GM12892 (cell line): ENCODE measurements around the gene KYAT1.

Experiments used
- POLR2A ChIP-seq: IDR thresholded peaks from 2 replicates; pipeline ENCODE4 v1.6.1; 2011; ENCODE audit warnings: low read depth, low read length, control low read depth
- POLR2AphosphoS5 ChIP-seq: IDR thresholded peaks from 2 replicates; pipeline ENCODE4 v1.6.1; 2011; ENCODE audit warnings: low read depth, low read length, control low read depth
- TAF1 ChIP-seq: IDR thresholded peaks from 2 replicates; pipeline ENCODE4 v1.6.1; 2011; ENCODE audit warnings: low read depth, mild to moderate bottlenecking, control low read depth, low read length, borderline replicate concordance

DNA sequence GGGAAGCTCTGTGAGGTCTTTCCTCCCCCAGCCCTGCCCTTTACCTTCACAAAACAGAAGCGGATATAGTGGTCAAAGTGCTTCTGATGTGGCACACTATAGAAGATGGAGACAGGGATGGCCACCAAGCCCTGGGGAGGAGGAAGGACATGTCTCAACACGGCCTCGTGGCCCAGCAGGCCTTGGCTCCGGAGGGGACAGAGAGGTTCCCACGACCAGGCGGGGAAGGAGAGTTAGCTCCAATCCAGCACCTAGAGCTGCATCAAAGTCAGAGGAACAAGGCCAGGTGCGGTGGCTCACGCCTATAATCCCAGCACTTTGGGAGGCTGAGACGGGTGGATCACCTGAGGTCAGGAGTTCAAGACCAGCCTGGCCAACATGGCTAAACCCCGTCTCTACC is 48.1 kb downstream of the KYAT1 start:
- TF ChIP-seq TAF1 = no peak
- no peak for TF ChIP-seq POLR2A
- no peak for TF ChIP-seq POLR2AphosphoS5
